Uterus (tissue), 4 donors: ENCODE measurements around the gene EPHA6. TPM values are rescaled to one million over a fixed set of nuclear protein-coding genes. Genes with fewer than 3 reads are reported as not detected.

Source experiments
- DNase-seq, 2 donors: peaks; one replicate each; pipeline ENCODE4 v3.0.0-alpha.2; 2019 to 2020
- H3K27ac ChIP-seq, 2 donors: fragments of 200-600 bp; sonication (generic); 1 replicate in 1 of 2; 2 replicates in 1 of 2; pipeline ENCODE4 v1.5.1; 2016 to 2018
- H3K27me3 ChIP-seq, 2 donors: fragments of 200-600 bp; sonication (generic); one replicate each; pipeline ENCODE4 v1.5.1; 2018 to 2019; ENCODE audit warnings: control low read depth in 1 of 2
- H3K36me3 ChIP-seq, 2 donors: fragments of 200-600 bp; sonication (generic); one replicate each; pipeline ENCODE4 v1.5.1; 2019; ENCODE audit warnings: control low read depth in 1 of 2
- H3K4me1 ChIP-seq, 2 donors: fragments of 200-600 bp; sonication (generic); one replicate each; pipeline ENCODE4 v1.5.1; 2018 to 2019; ENCODE audit warnings: control low read depth in 1 of 2
- H3K4me3 ChIP-seq, 2 donors: fragments of 200-600 bp; sonication (generic); 1 replicate in 1 of 2; 2 replicates in 1 of 2; pipeline ENCODE4 v1.5.1; 2018 to 2019; ENCODE audit warnings: mild to moderate bottlenecking in 1 of 2
- H3K9me3 ChIP-seq, 2 donors: fragments of 200-600 bp; sonication (generic); one replicate each; pipeline ENCODE4 v1.5.1; 2019; ENCODE audit warnings: control low read depth in 1 of 2
- CTCF ChIP-seq, 4 experiments: fragments of 200-600 bp in 2 of 4; fragments of 450-650 bp in 2 of 4; sonication (generic) in 2 of 4; IDR thresholded peaks; one replicate each; pipeline ENCODE4 v1.5.1; 2016 to 2019; ENCODE audit warnings: antibody characterized with exemption in 4 of 4, mild to moderate bottlenecking in 2 of 4, moderate library complexity in 1 of 4
- POLR2A ChIP-seq, 2 donors: fragments of 450-650 bp; IDR thresholded peaks; one replicate each; pipeline ENCODE4 v1.6.1; 2016; ENCODE audit warnings: antibody characterized with exemption in 2 of 2, mild to moderate bottlenecking in 1 of 2, moderate library complexity in 1 of 2
- intact Hi-C: fragments of 100-400 bp; cut with DNase I; formaldehyde crosslinking; loops from one replicate; pipeline ENCODE4 v1.15.1; 2023; ENCODE audit warnings: low total_unique reads
- total RNA-seq, 4 donors: library from RNA; depleted of rRNA in 3 of 4; stranded (reverse); fragments of >200 nt in 3 of 4; gene quantifications; one replicate each; pipeline versions ENCODE4 v1.1.0 to v1.2.4, GENCODE V29; 2014 to 2023
- donor health status: DM: yes; HTN: yes; CAD: no.

Gene EPHA6
- total RNA-seq, 4 donors from 2014 or later: 0.29 to 7.3 (median 2.5) TPM

GRCh38 chr3:97059168-97059567 is 244.8 kb downstream of the EPHA6 start:
- no peaks in the 10 kb centered on the region for H3K4me1 ChIP-seq
- no peaks in the 10 kb centered on the region for H3K36me3 ChIP-seq
- DNase-seq: no peak
- no peaks in the 10 kb centered on the region for H3K27me3 ChIP-seq
- intact Hi-C loops: no loop called here
- H3K9me3 ChIP-seq: no peaks in the 10 kb centered on the region
- H3K4me3 ChIP-seq: no peak overlapping the region
- TF ChIP-seq CTCF (IDR thresholded peaks at IDR 0.05) (no peak), POLR2A (IDR thresholded peaks at IDR 0.05) (no peak)
- no peak overlapping the region for H3K27ac ChIP-seq

- TF ChIP-seq POLR2A (IDR thresholded peaks at IDR 0.05) (no peak), CTCF (IDR thresholded peaks at IDR 0.05) (no peak)
- H3K4me3 ChIP-seq: no peak overlapping the region
- intact Hi-C loops: no loop called here
- DNase-seq: no peak
- no peaks in the 10 kb centered on the region for H3K27me3 ChIP-seq
- H3K9me3 ChIP-seq: no peaks in the 10 kb centered on the region
- H3K36me3 ChIP-seq: no peaks in the 10 kb centered on the region
- H3K27ac ChIP-seq: no peak overlapping the region
- H3K4me1 ChIP-seq: no peaks in the 10 kb centered on the region
These were observed 252.1 kb downstream of the EPHA6 start for GRCh38 chr3:97066531-97066930.

GRCh38 chr3:97070302-97070701 is 255.9 kb downstream of the EPHA6 start:
- Histone ChIP-seq H3K9me3 (no peaks in the 10 kb centered on the region), H3K36me3 (no peaks in the 10 kb centered on the region), H3K4me3 (no peak overlapping the region), H3K4me1 (no peaks in the 10 kb centered on the region), H3K27me3 (no peaks in the 10 kb centered on the region), H3K27ac (no peak overlapping the region)
- TF ChIP-seq POLR2A (IDR thresholded peaks at IDR 0.05): no peak
- TF ChIP-seq CTCF (IDR thresholded peaks at IDR 0.05): no peak
- intact Hi-C loops: no loop called here
- no peak for DNase-seq

GRCh38 chr3:97074546-97074945 is 260.2 kb downstream of the EPHA6 start:
- Histone ChIP-seq H3K27ac (no peak overlapping the region), H3K9me3 (no peaks in the 10 kb centered on the region), H3K4me1 (no peaks in the 10 kb centered on the region), H3K4me3 (no peak overlapping the region), H3K36me3 (no peaks in the 10 kb centered on the region), H3K27me3 (no peaks in the 10 kb centered on the region)
- intact Hi-C loops: no loop called here
- DNase-seq: no peak
- TF ChIP-seq CTCF (IDR thresholded peaks at IDR 0.05) (no peak), POLR2A (IDR thresholded peaks at IDR 0.05) (no peak)

GRCh38 chr3:97076673-97077072 is 262.3 kb downstream of the EPHA6 start:
- Histone ChIP-seq H3K27ac (no peak overlapping the region), H3K36me3 (no peaks in the 10 kb centered on the region), H3K4me1 (no peaks in the 10 kb centered on the region), H3K4me3 (no peak overlapping the region), H3K27me3 (no peaks in the 10 kb centered on the region), H3K9me3 (no peaks in the 10 kb centered on the region)
- intact Hi-C loops: no loop called here
- TF ChIP-seq CTCF (IDR thresholded peaks at IDR 0.05) (no peak), POLR2A (IDR thresholded peaks at IDR 0.05) (no peak)
- DNase-seq: no peak
